Mucosa of descending colon (tissue), 3 donors: ENCODE measurements around the gene TMEM145. TPM values are rescaled to one million over a fixed set of nuclear protein-coding genes. Genes with fewer than 3 reads are reported as not detected.

Source experiments
- ATAC-seq: fragments of 200-7000 bp; cut with Tn5 transposase; one replicate; pipeline ENCODE4 v1.9.1; 2020; ENCODE audit warnings: mild to moderate bottlenecking, moderate library complexity
- DNase-seq, 3 donors: peaks; one replicate each; pipeline ENCODE4 v3.0.0-alpha.2; 2020
- H3K36me3 ChIP-seq: fragments of 200-600 bp; one replicate; pipeline ENCODE4 v1.8.0; 2021; ENCODE audit warnings: low read depth, mild to moderate bottlenecking
- H3K4me1 ChIP-seq: fragments of 200-600 bp; one replicate; pipeline ENCODE4 v1.8.0; 2021; ENCODE audit warnings: low read depth, mild to moderate bottlenecking
- H3K4me3 ChIP-seq: fragments of 200-600 bp; one replicate; pipeline ENCODE4 v1.8.0; 2021; ENCODE audit warnings: mild to moderate bottlenecking
- H3K9me3 ChIP-seq: fragments of 200-600 bp; one replicate; pipeline ENCODE4 v1.8.0; 2021; ENCODE audit warnings: mild to moderate bottlenecking
- CTCF ChIP-seq: fragments of 200-600 bp; IDR thresholded peaks from one replicate; pipeline ENCODE4 v1.8.0; 2022; ENCODE audit warnings: antibody characterized with exemption, mild to moderate bottlenecking
- intact Hi-C, 2 donors: fragments of 100-400 bp; cut with DNase I in 1 of 2; cut with micrococcal nuclease in 1 of 2; formaldehyde crosslinking; loops; one replicate each; pipeline versions ENCODE4 v1.11.0 to v1.11.1; 2022; cut with DNase I, micrococcal nuclease
- total RNA-seq, 3 donors: library from RNA; stranded (reverse); fragmentation: NEBNext Ultra II Directional in 2 of 3; extraction: Animal tissue kit (Norgen Biotek cat#: 25700) in 2 of 3; gene quantifications; one replicate each; pipeline versions ENCODE4 v1.2.1 to v1.2.4, GENCODE V29; 2021 to 2023
- donor health status: DM: no; HTN: no; CAD: no; lungs with moderate emphysema.
- donor health status: DM: no; HTN: no; CAD: no.
- donor health status: DM: no; HTN: yes; CAD: no.

Gene TMEM145
- total RNA-seq, 3 donors from 2014 or later: 0.17 to 0.63 TPM; not detected in 1

- Histone ChIP-seq H3K4me3 (no peak overlapping the region), H3K9me3 (no peaks in the 10 kb centered on the region), H3K4me1 (no peaks in the 10 kb centered on the region), H3K36me3 (no peaks in the 10 kb centered on the region)
- intact Hi-C loops: no loop called here
- no peak for TF ChIP-seq CTCF
- no peak for DNase-seq
- no peak for ATAC-seq
Observed at GRCh38 chr19:42350417-42350816, 37.3 kb downstream of the TMEM145 start.

- intact Hi-C loops: no loop called here
- Histone ChIP-seq H3K4me1 (no peaks in the 10 kb centered on the region), H3K4me3 (no peak overlapping the region), H3K36me3 (no peaks in the 10 kb centered on the region), H3K9me3 (no peaks in the 10 kb centered on the region)
- ATAC-seq: no peak
- no peak for DNase-seq
- TF ChIP-seq CTCF: no peak
Observed at GRCh38 chr19:42351079-42351735, 38.1 kb downstream of the TMEM145 start.

GRCh38 chr19:42352301-42353259, 39.5 kb downstream of the TMEM145 start:
- H3K9me3 ChIP-seq: no peaks in the 10 kb centered on the region
- no peak for TF ChIP-seq CTCF
- no peak overlapping the region for H3K4me3 ChIP-seq
- H3K36me3 ChIP-seq: no peaks in the 10 kb centered on the region
- intact Hi-C loops: no loop called here
- DNase-seq: no peak
- no peaks in the 10 kb centered on the region for H3K4me1 ChIP-seq
- ATAC-seq: no peak

- H3K9me3 ChIP-seq: no peaks in the 10 kb centered on the region
- no peak overlapping the region for H3K4me3 ChIP-seq
- H3K4me1 ChIP-seq: no peaks in the 10 kb centered on the region
- H3K36me3 ChIP-seq: no peaks in the 10 kb centered on the region
- no peak for ATAC-seq
- no peak for TF ChIP-seq CTCF
- DNase-seq: no peak
- intact Hi-C loops: no loop called here
Observed at GRCh38 chr19:42353341-42354015, 40.4 kb downstream of the TMEM145 start.

GRCh38 chr19:42355896-42356295, 42.8 kb downstream of the TMEM145 start:
- Histone ChIP-seq H3K36me3 (no peaks in the 10 kb centered on the region), H3K4me3 (no peak overlapping the region), H3K9me3 (no peaks in the 10 kb centered on the region), H3K4me1 (no peaks in the 10 kb centered on the region)
- TF ChIP-seq CTCF: no peak
- DNase-seq: no peak
- no peak for ATAC-seq
- intact Hi-C loops: no loop called here
